IMR-90 (cell line): Measurements from ENCODE around the gene NHSL2. TPM values are rescaled to one million over a fixed set of nuclear protein-coding genes. Genes with fewer than 3 reads are reported as not detected.

Experiments
- ATAC-seq: fragments of 200-7000 bp; cut with Tn5 transposase; 2 replicates; pipeline ENCODE4 v1.9.1; 2020; ENCODE audit warnings: low read depth, mild to moderate bottlenecking, moderate library complexity
- BruUV-seq: library from RNA; stranded (reverse); fragments of 400-500 nt; replicated peaks from 2 replicates; lab custom pipeline; 2021; lab: Mats Ljungman, UMichigan
- CTCF ChIA-PET: fragments of 300-600 bp; formaldehyde crosslinking; extraction: SDS; loops from one replicate; lab custom pipeline; 2021; ENCODE audit warnings: antibody characterized with exemption; lab: Yijun Ruan, JAX
- POLR2A ChIA-PET: fragments of 300-600 bp; sonication (Branson Sonifier 250); formaldehyde crosslinking; loops from one replicate; lab custom pipeline; 2022; ENCODE audit warnings: antibody characterized with exemption; ENCODE audit not compliant: unreplicated experiment; lab: Charles Lee
- DNase-seq: peaks from one replicate; pipeline ENCODE4 v3.0.0; 2013
- H2AFZ ChIP-seq: replicated peaks from 2 replicates; pipeline ENCODE3; 2013; ENCODE audit warnings: low read length, mild to moderate bottlenecking; ENCODE audit not compliant: poor library complexity
- H2AK5ac ChIP-seq: 2 replicates; pipeline ENCODE4 v1.6.1; 2013; ENCODE audit warnings: low read depth, low read length, inconsistent platforms
- H2AK9ac ChIP-seq: replicated peaks from 2 replicates; pipeline ENCODE3; 2013; ENCODE audit warnings: mild to moderate bottlenecking, low read depth, low read length, moderate library complexity; ENCODE audit not compliant: poor library complexity
- H2BK120ac ChIP-seq: 2 replicates; pipeline ENCODE4 v1.6.1; 2013; ENCODE audit warnings: low read depth, low read length, inconsistent platforms
- H2BK15ac ChIP-seq: 3 replicates; pipeline ENCODE4 v1.6.1; 2013; ENCODE audit warnings: low read depth, low read length, inconsistent platforms
- H2BK20ac ChIP-seq: 2 replicates; pipeline ENCODE4 v1.6.1; 2013; ENCODE audit warnings: low read depth, mild to moderate bottlenecking, inconsistent platforms, low read length, moderate library complexity
- H2BK5ac ChIP-seq: 2 replicates; pipeline ENCODE4 v1.6.1; 2013; ENCODE audit warnings: mild to moderate bottlenecking, low read depth, low read length, inconsistent platforms; ENCODE audit not compliant: poor library complexity, severe bottlenecking
- H3K14ac ChIP-seq: replicated peaks from 2 replicates; pipeline ENCODE4 v1.6.1; 2013; ENCODE audit warnings: low read depth, low read length, inconsistent platforms
- H3K18ac ChIP-seq: 2 replicates; pipeline ENCODE4 v1.6.1; 2013; ENCODE audit warnings: low read depth, low read length, control low read depth
- H3K23ac ChIP-seq: 2 replicates; pipeline ENCODE4 v1.6.1; 2013; ENCODE audit warnings: low read depth, low read length, inconsistent platforms
- H3K27ac ChIP-seq: 2 replicates; pipeline ENCODE4 v1.5.1; 2013; ENCODE audit warnings: mild to moderate bottlenecking, control low read depth, low read length; ENCODE audit not compliant: insufficient read depth
- H3K27me3 ChIP-seq: 2 replicates; pipeline ENCODE4 v1.6.1; 2013; ENCODE audit warnings: low read length; ENCODE audit not compliant: control insufficient read depth, insufficient read depth
- H3K36me3 ChIP-seq: 2 replicates; pipeline ENCODE4 v1.6.1; 2013; ENCODE audit warnings: low read length, mixed read lengths; ENCODE audit not compliant: control insufficient read depth, insufficient read depth
- H3K4ac ChIP-seq: 2 replicates; pipeline ENCODE4 v1.6.1; 2013; ENCODE audit warnings: low read depth, low read length, inconsistent platforms
- H3K4me1 ChIP-seq: 2 replicates; pipeline ENCODE4 v1.6.1; 2013; ENCODE audit warnings: low read length, mixed read lengths; ENCODE audit not compliant: control insufficient read depth, insufficient read depth
- H3K4me2 ChIP-seq: 2 replicates; pipeline ENCODE4 v1.6.1; 2013; ENCODE audit warnings: low read depth, mild to moderate bottlenecking, control low read depth, low read length, moderate library complexity
- H3K4me3 ChIP-seq: 2 replicates; pipeline ENCODE4 v1.5.1; 2013; ENCODE audit warnings: low read depth, mild to moderate bottlenecking, control low read depth, low read length, moderate library complexity; ENCODE audit not compliant: insufficient read depth
- H3K56ac ChIP-seq: 2 replicates; pipeline ENCODE4 v1.6.1; 2013; ENCODE audit warnings: low read length, inconsistent platforms; ENCODE audit not compliant: insufficient read depth; ENCODE audit errors: extremely low read depth
- H3K79me1 ChIP-seq, 2 experiments: 2 replicates each; pipeline ENCODE4 v1.6.1; 2013; ENCODE audit warnings: low read length in 2 of 2, inconsistent platforms in 1 of 2, low read depth in 1 of 2
- H3K9ac ChIP-seq: 2 replicates; pipeline ENCODE4 v1.6.1; 2013; ENCODE audit warnings: low read depth, low read length, control low read depth
- H3K9me1 ChIP-seq: 2 replicates; pipeline ENCODE4 v1.6.1; 2013; ENCODE audit warnings: low read length, inconsistent platforms; ENCODE audit not compliant: insufficient read depth
- H3K9me3 ChIP-seq: 2 replicates; pipeline ENCODE4 v1.6.1; 2013; ENCODE audit warnings: low read length; ENCODE audit not compliant: control insufficient read depth, insufficient read depth
- H4K20me1 ChIP-seq: 2 replicates; pipeline ENCODE4 v1.6.1; 2013; ENCODE audit warnings: low read length, inconsistent platforms; ENCODE audit not compliant: insufficient read depth
- H4K5ac ChIP-seq: 2 replicates; pipeline ENCODE4 v1.6.1; 2013; ENCODE audit warnings: mild to moderate bottlenecking, low read depth, low read length, control low read depth
- H4K8ac ChIP-seq, 2 experiments: 2 replicates each; pipeline ENCODE4 v1.6.1; 2013; ENCODE audit warnings: low read depth in 2 of 2, low read length in 2 of 2, control low read depth in 1 of 2, inconsistent platforms in 1 of 2
- H4K91ac ChIP-seq: 2 replicates; pipeline ENCODE4 v1.6.1; 2013; ENCODE audit warnings: low read depth, low read length, inconsistent platforms; ENCODE audit not compliant: insufficient read depth
- BHLHE40 ChIP-seq: fragments of 150-350 bp; IDR thresholded peaks from 2 replicates; pipeline ENCODE4 v1.6.1; 2016; ENCODE audit warnings: mild to moderate bottlenecking, low read depth, low read length
- CTCF ChIP-seq: conservative IDR thresholded peaks from 2 replicates; pipeline ENCODE4 v1.5.1; 2012; ENCODE audit warnings: mild to moderate bottlenecking, low read depth, low read length, improper control_type of control experiment
- MAFK ChIP-seq: IDR thresholded peaks from 2 replicates; pipeline ENCODE4 v1.6.1; 2012; ENCODE audit warnings: low read depth, low read length, improper control_type of control experiment
- MXI1 ChIP-seq: IDR thresholded peaks from 2 replicates; pipeline ENCODE4 v1.6.1; 2012; ENCODE audit warnings: low read depth, mild to moderate bottlenecking, low read length, moderate library complexity, borderline replicate concordance
- RCOR1 ChIP-seq: IDR thresholded peaks from 2 replicates; pipeline ENCODE4 v1.6.1; 2012; ENCODE audit warnings: mild to moderate bottlenecking, low read length, improper control_type of control experiment; ENCODE audit not compliant: insufficient replicate concordance
- WGBS, 2 experiments: methylation state at CpG; one replicate each; pipeline versions ENCODE4 v1.1.5 to v1.1.7; 2013; ENCODE audit warnings: missing lambda C conversion rate in 2 of 2; ENCODE audit not compliant: insufficient read length in 1 of 2; ENCODE audit errors: extremely low coverage in 2 of 2; 5-methylcytosine and 5-hydroxymethylcytosine counted together
- dilution Hi-C: fragments of 300-500 bp; cut with HindIII; formaldehyde crosslinking; loops from one replicate; pipeline ENCODE4 v1.14.3; 2018; ENCODE audit warnings: low sequenced_read_pairs; ENCODE audit not compliant: unreplicated experiment
- in situ Hi-C: fragments of 300-500 bp; cut with MboI; formaldehyde crosslinking; loops from 3 replicates; pipeline ENCODE4 v1.14.3; 2019; ENCODE audit warnings: low sequenced_read_pairs, inconsistent platforms, mixed read lengths
- intact Hi-C: fragments of 100-400 bp; cut with micrococcal nuclease; formaldehyde crosslinking; loops from 2 replicates; pipeline ENCODE4 v1.10.0; 2022
- polyA plus RNA-seq, 3 experiments: library from polyadenylated mRNA; depleted of rRNA; stranded (reverse); fragments of >200 nt; gene quantifications; 2 replicates each; pipeline ENCODE4 v1.2.3, GENCODE V29; 2012; ENCODE audit warnings: low replicate concordance in 1 of 3
- total RNA-seq: library from RNA; depleted of rRNA; stranded (reverse); fragments of >200 nt; gene quantifications from 2 replicates; pipeline ENCODE4 v1.2.3, GENCODE V29; 2012

The NHSL2 gene
- total and polyA plus RNA-seq, 2 of the 4 experiments (the other 2 are of a cell fraction) = 0.72 to 0.75 TPM

GRCh38 chrX:72071213-72071612 lies 160.6 kb downstream of the NHSL2 start:
- no peak overlapping the region for H3K14ac ChIP-seq
- H3K23ac ChIP-seq = no peak overlapping the region
- H3K27me3 ChIP-seq = peaks cover 76% of the 10 kb centered on the region
- H3K27ac ChIP-seq = no peak overlapping the region
- DNase-seq (no peak), ATAC-seq (no peak)
- H3K4me2 ChIP-seq = no peak overlapping the region
- no peak overlapping the region for H2BK5ac ChIP-seq
- dilution Hi-C loops (no loop called here), in situ Hi-C loops (no loop called here), intact Hi-C loops (no loop called here)
- no peak overlapping the region for H3K4ac ChIP-seq
- no peaks in the 10 kb centered on the region; the same call in 1 of the 2 replicates for H3K9me1 ChIP-seq
- no peaks in the 10 kb centered on the region for H3K4me1 ChIP-seq
- H2AK5ac ChIP-seq = no peak overlapping the region
- ChIA-PET CTCF (no interaction called here), POLR2A (no interaction called here)
- BruUV-seq = no TSS peak
- H2BK15ac ChIP-seq = no peak overlapping the region
- no peak overlapping the region for H3K4me3 ChIP-seq
- no peaks in the 10 kb centered on the region for H3K9me3 ChIP-seq
- WGBS, 2 experiments = 17% methylated on average over 1 of the region's 2 CpGs; no CpG with 5 or more reads in 1 of the 2 experiments
- no peak overlapping the region for H4K5ac ChIP-seq
- no peak overlapping the region for H3K9ac ChIP-seq
- H4K20me1 ChIP-seq = no peaks in the 10 kb centered on the region
- no peak overlapping the region for H2BK20ac ChIP-seq
- H3K36me3 ChIP-seq = no peaks in the 10 kb centered on the region
- no peak overlapping the region for H2AFZ ChIP-seq
- no peak overlapping the region for H2BK120ac ChIP-seq
- H3K56ac ChIP-seq = no peak overlapping the region
- H2AK9ac ChIP-seq = no peak overlapping the region
- no peak overlapping the region for H4K8ac ChIP-seq
- H4K91ac ChIP-seq = no peak overlapping the region
- TF ChIP-seq MAFK = peak; percentile 50
- no peak for TF ChIP-seq MXI1
- TF ChIP-seq CTCF = no peak
- TF ChIP-seq BHLHE40 = no peak
- no peak for TF ChIP-seq RCOR1
- H3K79me1 ChIP-seq = no peaks in the 10 kb centered on the region
- no peak overlapping the region for H3K18ac ChIP-seq
